HepG2 (cell line): Measurements from ENCODE around the gene SLC38A3. TPM values are rescaled to one million over a fixed set of nuclear protein-coding genes. Genes with fewer than 3 reads are reported as not detected.
A peak's percentile ranks its signal among the peaks of the same experiment; 100 is the strongest.

Source experiments
- CAMTA2 ChIP-seq: sonication (generic); formaldehyde crosslinking; IDR thresholded peaks from 2 replicates; pipeline ENCODE4 v1.4.0; 2020; ENCODE audit warnings: mild to moderate bottlenecking, missing genetic modification reagents, borderline replicate concordance
- CBX1 ChIP-seq: IDR thresholded peaks from one replicate; pipeline ENCODE4 v1.6.1; 2016; ENCODE audit warnings: antibody characterized with exemption, low read depth
- ELF4 ChIP-seq: sonication (generic); formaldehyde crosslinking; IDR thresholded peaks from 2 replicates; pipeline ENCODE4 v1.5.0; 2020; ENCODE audit warnings: missing genetic modification reagents, mild to moderate bottlenecking, moderate library complexity, borderline replicate concordance
- HMGXB3 ChIP-seq: sonication (generic); formaldehyde crosslinking; IDR thresholded peaks from 2 replicates; pipeline ENCODE4 v1.4.0; 2020; ENCODE audit warnings: missing genetic modification reagents, borderline replicate concordance
- MIER2 ChIP-seq: IDR thresholded peaks from 2 replicates; pipeline ENCODE4 v1.6.1; 2016; ENCODE audit warnings: missing biosample characterization, missing genetic modification reagents
- NFE2L2 ChIP-seq: fragments of 150-350 bp; IDR thresholded peaks from 2 replicates; pipeline ENCODE4 v1.6.1; 2014; ENCODE audit warnings: low read length
- NR0B2 ChIP-seq: sonication (generic); formaldehyde crosslinking; IDR thresholded peaks from 2 replicates; pipeline ENCODE4 v1.4.0; 2020; ENCODE audit warnings: mild to moderate bottlenecking, missing genetic modification reagents
- PTBP1 ChIP-seq: fragments of 200-400 bp; formaldehyde crosslinking; IDR thresholded peaks from 2 replicates; pipeline ENCODE4 v1.6.1; 2018; ENCODE audit warnings: low read length, low read depth; ENCODE audit not compliant: poor library complexity, severe bottlenecking
- RAD21 ChIP-seq: fragments of 450-650 bp; formaldehyde crosslinking; IDR thresholded peaks from 2 replicates; pipeline ENCODE4 v1.5.0; 2020; ENCODE audit warnings: mild to moderate bottlenecking
- RFXAP ChIP-seq: sonication (generic); formaldehyde crosslinking; IDR thresholded peaks from 2 replicates; pipeline ENCODE4 v1.4.0; 2020; ENCODE audit warnings: missing genetic modification reagents, borderline replicate concordance
- THAP11 ChIP-seq: IDR thresholded peaks from 2 replicates; pipeline ENCODE4 v1.6.1; 2016; ENCODE audit warnings: missing biosample characterization, missing genetic modification reagents
- USF2 ChIP-seq, 2 experiments: sonication (generic) in 1 of 2; formaldehyde crosslinking in 1 of 2; IDR thresholded peaks; 2 replicates each; pipeline versions ENCODE4 v1.5.1 to v1.6.1; 2011 to 2020; ENCODE audit warnings: borderline replicate concordance in 1 of 2, low read depth in 1 of 2, low read length in 1 of 2, mild to moderate bottlenecking in 1 of 2, missing genetic modification reagents in 1 of 2, moderate library complexity in 1 of 2
- ZBTB10 ChIP-seq: sonication (generic); formaldehyde crosslinking; IDR thresholded peaks from 2 replicates; pipeline ENCODE4 v1.4.0; 2020; ENCODE audit warnings: missing genetic modification reagents, borderline replicate concordance
- ZNF317 ChIP-seq: sonication (generic); formaldehyde crosslinking; IDR thresholded peaks from 2 replicates; pipeline ENCODE4 v1.5.0; 2020; ENCODE audit warnings: mild to moderate bottlenecking, missing genetic modification reagents
- ZUFSP ChIP-seq: sonication (generic); formaldehyde crosslinking; IDR thresholded peaks from 2 replicates; pipeline ENCODE4 v1.9.0; 2021; ENCODE audit warnings: missing genetic modification reagents, mild to moderate bottlenecking, borderline replicate concordance
- polyA plus RNA-seq, 8 experiments: library from polyadenylated mRNA; depleted of rRNA in 3 of 8; stranded (reverse) in 7 of 8; unstranded in 1 of 8; fragments of >200 nt; fragmentation: Illumina TruSeq in 4 of 8; extraction: Trizol in 4 of 8; gene quantifications; 2 replicates each; pipeline versions ENCODE4 v1.2.1 to v1.2.3, GENCODE V29; 2011 to 2016; ENCODE audit warnings: low read depth in 4 of 8, missing spikeins in 1 of 8, mixed read lengths in 1 of 8; ENCODE audit not compliant: insufficient read depth in 1 of 8
- total RNA-seq, 5 experiments: library from RNA; depleted of rRNA; stranded (reverse); fragments of >200 nt; fragmentation: Illumina TruSeq; extraction: Trizol; gene quantifications; 2 replicates each; pipeline ENCODE4 v1.2.3, GENCODE V29; 2016; ENCODE audit warnings: low read depth in 1 of 5

The SLC38A3 gene
- total and polyA plus RNA-seq, 2 of the 13 experiments (the other 11 are each of a cell fraction or from before 2014, with no cell fraction given) = 29.8 to 164 TPM

GRCh38 chr3:50203809-50204803, 965 bp upstream of the SLC38A3 start (continued):
- TF ChIP-seq ZBTB10 (CRISPR knock-in tag) (peak; percentile 11; the same call in 1 of the 2 replicates), NR0B2 (CRISPR knock-in tag) (no peak), NFE2L2 (no peak), RAD21 (CRISPR knock-in tag) (no peak), RFXAP (CRISPR knock-in tag) (no peak), CBX1 (no peak), HMGXB3 (CRISPR knock-in tag) (no peak), MIER2 (CRISPR knock-in tag) (no peak), ELF4 (CRISPR knock-in tag) (no peak), PTBP1 (no peak), ZNF317 (CRISPR knock-in tag) (peak; percentile 58), CAMTA2 (CRISPR knock-in tag) (0 out of 2 replicates have a peak, but pooled peaks have one; percentile 77), ZUFSP (CRISPR knock-in tag) (no peak), THAP11 (CRISPR knock-in tag) (no peak), USF2 (IDR thresholded peaks at IDR 0.05; ENCODE audit: low read depth, low read length) (no peak), USF2 (CRISPR knock-in tag; IDR thresholded peaks at IDR 0.05; ENCODE audit: borderline replicate concordance) (no peak)
